GOT3 (cell line): ENCODE results near the gene PPP1R9A.

ENCODE experiments used
- DNase-seq: peaks from one replicate; lab custom pipeline; 2025; ENCODE audit warnings: mixed read lengths; lab: John Stamatoyannopoulos, UW

Gene PPP1R9A

GRCh38 chr7:95097851-95098250, 190.5 kb downstream of the PPP1R9A start:
- DNase-seq: no peak

GRCh38 chr7:95099106-95099505, 191.7 kb downstream of the PPP1R9A start:
- no peak for DNase-seq

- no peak for DNase-seq
Measured at GRCh38 chr7:95101422-95101821, 194.0 kb downstream of the PPP1R9A start.

- DNase-seq: no peak
Measured at GRCh38 chr7:95102662-95103061, 195.3 kb downstream of the PPP1R9A start.

GRCh38 chr7:95104739-95105138, 197.3 kb downstream of the PPP1R9A start:
- DNase-seq: no peak

GRCh38 chr7:95105627-95106026, 198.2 kb downstream of the PPP1R9A start:
- no peak for DNase-seq

- no peak for DNase-seq
Measured at GRCh38 chr7:95106401-95106800, 199.0 kb downstream of the PPP1R9A start.

- DNase-seq: no peak
Measured at GRCh38 chr7:95110707-95111106, 203.3 kb downstream of the PPP1R9A start.

GRCh38 chr7:95113590-95113989, 206.2 kb downstream of the PPP1R9A start:
- no peak for DNase-seq

- DNase-seq: no peak
Measured at GRCh38 chr7:95126053-95126709, 218.8 kb downstream of the PPP1R9A start.

GRCh38 chr7:95132500-95132899, 225.1 kb downstream of the PPP1R9A start:
- no peak for DNase-seq

- no peak for DNase-seq
Measured at GRCh38 chr7:95139922-95140321, 232.5 kb downstream of the PPP1R9A start.

- no peak for DNase-seq
Measured at GRCh38 chr7:95141755-95142154, 234.4 kb downstream of the PPP1R9A start.

- no peak for DNase-seq
Measured at GRCh38 chr7:95144256-95144655, 236.9 kb downstream of the PPP1R9A start.

- DNase-seq: no peak
Measured at GRCh38 chr7:95155965-95156364, 248.6 kb downstream of the PPP1R9A start.

- DNase-seq: no peak
Measured at GRCh38 chr7:95157381-95157780, 250.0 kb downstream of the PPP1R9A start.

- DNase-seq: no peak
Measured at GRCh38 chr7:95169678-95170077, 262.3 kb downstream of the PPP1R9A start.

- no peak for DNase-seq
Measured at GRCh38 chr7:95172420-95172819, 265.0 kb downstream of the PPP1R9A start.

GRCh38 chr7:95190515-95190914, 283.1 kb downstream of the PPP1R9A start:
- no peak for DNase-seq

- DNase-seq: no peak
Measured at GRCh38 chr7:95191795-95192194, 284.4 kb downstream of the PPP1R9A start.

GRCh38 chr7:95198863-95199262, 291.5 kb downstream of the PPP1R9A start:
- DNase-seq: no peak

- DNase-seq: no peak
Measured at GRCh38 chr7:95199779-95200558, 292.6 kb downstream of the PPP1R9A start.

GRCh38 chr7:95200741-95201140, 293.3 kb downstream of the PPP1R9A start:
- no peak for DNase-seq

- DNase-seq: no peak
Measured at GRCh38 chr7:95201727-95202126, 294.3 kb downstream of the PPP1R9A start.
